GM19099 (cell line): ENCODE measurements around the gene EFCAB12.

Experiments
- POLR2A ChIP-seq: IDR thresholded peaks from 3 replicates; pipeline ENCODE4 v1.6.1; 2011; ENCODE audit warnings: low read depth; ENCODE audit not compliant: insufficient read length; ENCODE audit errors: extremely low read depth

Gene EFCAB12

DNA sequence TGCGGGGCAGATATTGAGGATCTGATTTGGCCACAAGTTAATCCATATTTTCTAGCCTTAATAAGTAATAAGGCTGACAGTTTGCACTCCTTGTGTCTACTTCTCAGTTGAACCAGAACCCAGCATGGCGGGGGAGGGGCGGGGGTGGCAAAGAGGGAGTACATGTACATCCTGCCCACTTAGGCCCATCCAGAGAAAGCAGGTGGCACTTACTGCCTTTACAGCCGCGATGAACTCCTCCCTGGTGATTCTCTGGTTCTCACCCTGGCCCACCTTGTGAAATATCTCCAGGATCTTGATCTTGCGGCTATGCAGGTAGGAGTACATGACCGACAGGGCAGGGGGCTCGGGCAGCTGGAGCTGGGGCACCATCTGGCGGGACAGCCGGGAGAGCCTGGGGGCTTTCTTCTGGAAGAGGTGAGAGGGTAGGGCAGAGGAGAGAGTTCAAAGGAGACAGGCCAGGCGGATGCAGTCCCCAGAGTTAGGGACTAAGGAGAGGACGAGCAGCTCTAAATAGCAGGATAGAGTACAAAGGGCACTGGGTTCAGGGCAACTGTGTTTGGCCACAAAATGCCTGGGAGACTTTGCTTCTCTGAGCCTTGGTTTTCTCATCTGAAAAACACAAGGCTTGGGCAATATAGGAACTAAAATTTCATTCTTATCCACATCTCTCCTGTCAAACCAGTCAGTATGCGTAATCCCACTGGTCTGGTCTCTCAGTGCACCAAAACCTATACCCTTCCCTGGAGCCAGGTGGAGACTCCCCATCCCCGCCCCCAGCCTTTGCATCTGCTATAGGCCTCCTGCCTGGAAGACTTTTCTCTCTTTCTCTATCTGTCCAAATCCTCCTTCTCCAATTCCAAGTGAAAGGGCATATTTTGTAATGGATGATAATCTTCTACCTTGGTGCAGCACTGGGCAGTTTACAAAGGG is 10.1 kb downstream of the EFCAB12 start:
- no peak for TF ChIP-seq POLR2A

DNA sequence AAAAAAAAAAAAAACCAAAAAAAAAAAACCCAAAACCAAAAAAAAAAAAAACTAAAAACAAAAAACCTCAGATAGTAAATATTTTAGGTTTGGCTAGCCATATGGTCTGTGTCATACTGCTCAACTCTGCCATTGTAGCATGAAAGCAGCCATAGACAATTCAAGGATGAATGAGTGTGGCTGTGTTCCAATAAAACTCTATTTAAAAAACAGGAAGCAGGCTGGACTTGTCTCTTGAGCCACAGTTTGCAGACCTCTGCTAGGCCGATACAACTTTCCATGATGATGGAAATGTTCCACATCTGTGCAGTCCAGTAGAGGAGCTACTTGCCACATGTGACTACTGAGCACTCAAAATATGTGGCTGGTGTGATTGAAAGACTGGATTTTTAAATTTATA is 11.1 kb downstream of the EFCAB12 start:
- TF ChIP-seq POLR2A, result no peak

DNA sequence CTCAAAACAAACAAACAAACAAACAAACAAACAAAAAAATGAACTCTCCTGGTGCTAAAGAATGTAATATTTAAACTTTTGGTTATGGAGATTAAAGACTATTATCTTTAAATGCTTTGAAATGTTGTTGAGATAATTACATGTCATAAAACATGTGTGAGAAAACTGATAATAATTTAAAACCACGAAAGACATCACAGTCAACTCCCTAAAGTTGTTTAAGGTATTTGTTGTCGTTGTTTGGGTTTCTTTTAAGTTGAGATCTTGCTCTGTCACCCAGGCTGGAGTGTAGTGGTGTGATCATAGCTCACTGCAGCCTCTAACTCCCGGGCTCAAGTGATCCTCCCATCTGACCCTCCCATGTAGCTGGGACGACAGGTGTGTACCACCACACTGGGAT is 12.0 kb downstream of the EFCAB12 start:
- TF ChIP-seq POLR2A, result no peak

DNA sequence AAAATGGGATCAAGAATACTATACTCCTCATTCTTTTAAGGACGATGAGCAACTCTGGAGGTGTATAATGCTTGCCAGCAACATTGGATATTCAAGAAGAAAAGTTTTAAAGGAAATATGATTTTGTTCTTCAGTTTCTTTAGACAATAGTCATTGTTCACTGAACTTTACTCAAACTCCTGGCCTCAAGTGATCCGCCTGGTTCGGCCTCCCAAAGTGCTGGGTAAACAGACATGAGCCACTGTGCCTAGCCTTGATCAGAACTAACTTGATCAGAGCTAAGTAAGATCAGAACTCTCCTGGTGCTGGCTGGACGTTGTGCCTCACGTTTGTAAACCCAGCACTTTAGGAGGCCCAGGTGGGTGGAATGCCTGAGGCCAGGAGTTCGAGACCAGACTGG is 12.6 kb downstream of the EFCAB12 start:
- TF ChIP-seq POLR2A, result no peak

DNA sequence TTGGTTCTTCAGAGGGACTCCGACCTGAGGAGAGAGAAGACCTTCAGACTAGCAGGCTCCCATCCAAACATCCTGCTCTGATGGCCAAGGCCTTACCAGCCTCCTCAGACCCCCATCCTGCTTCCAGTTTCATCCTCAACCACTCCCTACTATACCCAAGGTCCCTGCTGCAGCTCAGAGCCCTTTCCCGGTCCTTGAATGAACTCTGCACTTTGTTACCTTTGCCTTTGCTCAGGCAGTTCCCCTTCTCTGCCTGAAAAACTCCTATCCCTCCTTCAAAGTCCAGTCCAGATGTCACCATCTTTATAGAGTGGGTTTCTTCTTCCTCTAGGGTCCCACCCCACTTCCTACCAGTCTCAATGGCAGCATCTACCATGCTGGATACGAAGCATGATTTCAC is 13.1 kb downstream of the EFCAB12 start:
- no peak for TF ChIP-seq POLR2A

DNA sequence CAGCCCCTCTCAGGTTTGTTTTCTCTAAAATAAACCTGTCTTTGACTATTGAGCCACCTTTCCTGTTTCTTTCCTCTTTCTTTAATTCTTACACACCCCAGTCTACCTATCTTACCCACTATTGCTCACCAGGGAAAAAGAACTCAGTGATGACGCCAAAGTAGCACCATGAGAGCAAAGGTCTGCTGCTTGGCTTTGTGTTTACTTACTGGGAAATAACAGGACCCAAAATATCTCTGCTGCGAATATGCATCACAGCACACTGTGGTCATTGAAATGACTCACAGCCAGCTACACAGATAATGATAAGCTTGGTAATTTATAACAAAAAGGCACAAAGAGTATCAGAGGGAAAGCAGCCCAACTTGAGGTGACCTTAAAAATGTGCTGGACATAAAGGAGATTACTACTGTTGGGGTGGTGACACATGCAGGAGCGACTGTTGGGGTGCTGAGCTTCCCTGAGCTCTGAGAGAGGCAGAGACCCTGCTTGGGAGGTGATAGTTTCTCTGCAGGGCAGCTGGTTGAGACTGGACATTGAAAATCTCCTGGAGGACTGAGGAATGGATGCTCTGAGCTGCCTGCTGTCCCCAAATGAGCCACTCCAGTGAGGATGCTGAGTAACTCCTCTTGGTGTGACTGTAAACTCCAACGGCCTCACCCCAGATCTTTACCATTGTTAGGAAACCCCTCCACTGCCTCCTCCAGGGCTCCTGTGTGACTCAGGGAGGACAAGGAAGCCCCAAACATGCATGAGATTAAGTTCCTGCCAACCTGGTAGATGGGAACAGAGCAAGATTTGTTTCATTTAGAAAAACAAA is 14.5 kb downstream of the EFCAB12 start:
- TF ChIP-seq POLR2A, result no peak

DNA sequence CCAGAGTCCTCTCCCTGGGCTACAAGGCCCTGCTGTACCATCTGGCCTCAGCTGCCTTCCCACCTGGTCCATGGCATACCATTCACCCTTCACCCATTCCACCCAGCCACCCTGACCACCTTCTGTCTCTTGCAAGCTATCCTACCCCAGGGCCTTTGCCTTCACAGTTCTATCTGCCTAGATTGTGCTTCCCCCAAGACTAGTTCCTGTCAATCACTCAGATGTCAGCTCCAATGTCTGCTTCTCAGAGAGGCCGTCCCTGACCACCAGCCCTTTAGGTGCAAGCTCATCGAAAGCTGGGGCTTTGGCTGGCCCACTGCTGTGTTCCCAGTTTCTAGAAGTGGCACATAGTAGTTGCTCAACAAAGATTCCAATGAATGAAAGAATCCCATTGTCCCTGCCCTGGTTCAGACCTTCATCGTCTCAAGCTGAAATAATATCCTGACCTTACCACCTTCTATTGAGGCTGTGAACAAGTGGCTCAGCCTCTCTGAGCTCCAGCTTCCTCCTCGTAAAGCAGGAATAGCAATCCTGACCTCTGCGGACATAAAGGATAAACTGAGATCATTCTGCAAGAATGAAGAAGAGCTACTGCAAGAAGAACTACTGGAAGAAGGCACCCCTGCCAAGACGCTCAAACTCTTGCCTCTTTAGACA is 15.8 kb downstream of the EFCAB12 start:
- TF ChIP-seq POLR2A, result no peak

DNA sequence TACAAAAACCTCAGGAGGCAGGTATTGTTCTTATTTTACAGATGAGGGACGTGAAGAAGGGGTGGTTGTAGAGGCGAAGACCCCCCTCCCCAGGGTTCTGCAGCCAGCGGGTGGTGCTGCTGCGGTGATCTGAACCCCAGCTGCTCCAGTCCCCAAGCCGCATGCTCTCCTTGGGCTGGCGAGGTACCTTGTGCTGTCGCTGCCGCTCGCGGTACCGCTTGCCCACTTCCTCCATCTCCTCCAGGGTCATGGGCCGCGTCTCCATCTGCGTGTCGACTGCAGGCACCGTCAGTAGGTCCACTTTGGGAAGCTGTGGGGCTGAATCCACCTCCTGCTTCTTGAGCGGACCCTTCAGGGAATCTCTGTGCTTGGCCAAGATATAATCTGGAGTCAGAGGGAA is 17.5 kb downstream of the EFCAB12 start:
- no peak for TF ChIP-seq POLR2A

DNA sequence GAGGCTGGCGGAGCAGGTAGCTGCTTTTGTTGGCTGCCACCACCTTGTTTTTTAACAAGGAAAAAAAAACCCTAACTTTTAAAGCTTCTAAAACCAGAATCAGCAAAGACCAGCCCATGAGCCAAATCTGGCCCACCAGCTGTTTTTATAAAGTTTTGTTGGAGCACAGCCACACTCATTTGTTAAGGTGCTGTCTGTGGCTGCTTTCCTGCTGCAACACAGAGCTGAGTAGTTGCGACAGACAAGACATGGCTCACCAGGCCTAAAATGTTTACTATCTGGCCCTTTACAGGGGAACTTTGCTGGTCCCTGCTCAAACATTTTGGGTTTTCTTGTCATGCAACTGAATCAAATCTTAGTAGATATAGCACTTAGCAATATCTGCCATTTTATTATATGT is 18.9 kb downstream of the EFCAB12 start:
- TF ChIP-seq POLR2A, result no peak

DNA sequence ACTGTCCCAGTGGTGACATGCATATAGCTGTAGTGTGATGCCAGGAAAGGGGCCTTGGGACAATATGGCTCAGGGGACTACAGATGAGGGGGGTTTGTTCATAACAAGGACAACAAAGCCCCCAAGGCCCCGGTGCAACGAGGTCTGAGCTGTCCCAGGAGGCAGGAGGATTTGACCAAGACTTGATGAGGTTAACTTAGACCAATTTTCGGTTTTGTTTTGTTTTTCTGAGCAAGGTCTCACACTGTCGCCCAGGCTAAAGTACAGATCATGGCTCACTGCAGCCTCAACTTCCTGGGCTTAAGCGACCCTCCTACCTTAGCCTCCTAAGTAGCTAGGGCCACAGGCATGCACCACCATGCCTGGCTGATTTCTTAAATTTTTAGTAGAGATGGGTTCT is 23.8 kb downstream of the EFCAB12 start:
- TF ChIP-seq POLR2A, result no peak

DNA sequence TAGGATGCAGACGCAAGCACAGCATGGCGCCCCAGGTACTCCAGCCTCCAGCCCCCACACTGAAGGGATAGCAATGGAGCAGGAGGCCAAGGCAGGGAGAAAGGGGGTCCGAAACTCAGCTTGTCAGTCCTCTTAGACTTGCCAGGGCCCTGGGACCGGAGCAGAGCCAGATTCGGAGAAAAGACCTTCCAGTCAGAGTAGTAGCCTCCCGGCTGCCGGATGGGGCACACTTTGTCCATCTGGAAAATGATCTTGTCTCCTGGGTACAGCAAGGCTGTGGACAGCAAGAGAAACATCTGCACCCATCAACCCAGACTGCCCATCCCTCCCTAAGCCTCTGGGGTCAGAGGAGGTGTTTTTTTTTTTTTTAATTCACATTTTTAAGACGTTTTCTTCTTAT is 24.3 kb downstream of the EFCAB12 start:
- no peak for TF ChIP-seq POLR2A

DNA sequence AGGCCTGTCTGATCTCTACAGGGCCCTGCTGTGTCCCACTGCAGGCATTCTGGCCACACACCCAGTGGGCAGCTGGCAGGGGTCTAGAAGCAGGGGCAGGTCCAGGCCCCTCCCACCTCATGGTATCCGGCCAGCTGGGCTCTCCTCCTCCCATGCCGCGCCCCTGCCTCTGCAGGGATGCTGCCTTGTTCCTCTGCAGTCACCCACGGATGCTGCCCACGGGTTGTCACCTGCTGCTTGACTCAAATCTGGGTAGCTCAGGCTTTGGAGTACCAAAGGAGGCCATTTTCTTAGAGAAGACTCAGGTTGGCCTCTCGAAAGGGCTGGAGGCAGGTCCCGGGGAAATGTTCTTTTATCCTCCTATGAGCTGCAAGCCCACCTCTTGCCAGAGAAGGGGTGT is 25.0 kb downstream of the EFCAB12 start:
- TF ChIP-seq POLR2A, result no peak

DNA sequence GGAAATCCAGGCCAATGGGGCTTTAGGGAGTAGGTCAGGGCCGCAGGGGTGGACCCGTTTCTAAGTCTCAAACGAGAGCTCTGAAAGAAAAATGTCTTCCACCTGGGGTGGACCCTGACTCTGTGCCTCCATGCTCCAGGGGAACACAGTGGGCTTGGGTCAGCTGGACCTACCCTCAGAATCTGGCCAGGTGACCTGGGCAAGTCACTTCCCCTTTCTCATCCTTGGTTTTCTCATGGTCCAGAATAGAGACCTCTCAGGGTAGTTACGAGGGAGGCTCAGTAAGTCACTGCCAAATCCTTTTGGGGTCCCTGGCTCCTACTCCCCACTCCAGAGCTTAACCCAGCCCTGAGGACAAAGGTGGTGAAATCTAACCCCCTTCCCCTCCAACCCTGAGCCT is 25.8 kb downstream of the EFCAB12 start:
- TF ChIP-seq POLR2A, result no peak

DNA sequence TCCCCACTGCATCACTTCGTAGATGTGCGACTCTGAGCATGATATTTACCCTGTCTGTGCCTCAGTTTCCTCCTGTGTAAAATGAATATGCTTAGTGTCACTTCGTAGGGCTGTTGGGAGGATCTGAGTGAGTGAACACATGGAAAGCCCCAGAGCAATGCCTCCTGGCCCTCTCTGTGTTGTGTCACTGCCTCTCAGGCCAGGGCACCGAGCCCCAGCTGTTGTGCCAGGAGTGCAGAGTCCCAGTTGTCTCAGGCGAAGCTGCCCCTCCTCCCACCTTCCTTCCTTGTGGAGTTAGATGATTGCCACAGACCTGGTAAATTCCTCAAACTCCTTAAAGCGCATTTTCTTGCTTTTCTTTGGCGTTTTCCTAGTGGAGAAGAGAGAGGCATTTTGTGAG is 26.2 kb downstream of the EFCAB12 start:
- TF ChIP-seq POLR2A, result no peak

DNA sequence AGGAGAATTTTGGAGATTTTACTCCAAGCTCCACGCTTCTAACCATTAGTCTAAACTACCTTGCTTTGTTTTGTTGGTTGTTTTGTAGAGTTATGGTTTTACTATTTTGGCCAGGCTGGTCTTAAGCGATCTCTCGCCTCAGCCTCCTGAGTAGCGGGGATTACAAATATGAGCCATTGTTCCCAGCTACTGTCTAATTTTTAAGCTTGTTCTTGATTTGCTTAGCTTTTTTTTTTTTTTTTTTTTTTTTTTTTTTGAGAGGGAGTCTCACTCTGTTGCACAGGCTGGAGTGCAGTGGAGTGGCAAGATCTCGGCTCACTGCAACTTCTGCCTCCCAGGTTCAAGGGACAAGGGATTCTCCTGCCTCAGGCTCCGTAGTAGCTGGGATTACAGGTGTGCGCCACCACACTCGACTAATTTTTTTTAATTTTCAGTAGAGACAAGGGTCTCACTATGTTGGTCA is 28.5 kb downstream of the EFCAB12 start:
- peak; percentile 45 for TF ChIP-seq POLR2A

DNA sequence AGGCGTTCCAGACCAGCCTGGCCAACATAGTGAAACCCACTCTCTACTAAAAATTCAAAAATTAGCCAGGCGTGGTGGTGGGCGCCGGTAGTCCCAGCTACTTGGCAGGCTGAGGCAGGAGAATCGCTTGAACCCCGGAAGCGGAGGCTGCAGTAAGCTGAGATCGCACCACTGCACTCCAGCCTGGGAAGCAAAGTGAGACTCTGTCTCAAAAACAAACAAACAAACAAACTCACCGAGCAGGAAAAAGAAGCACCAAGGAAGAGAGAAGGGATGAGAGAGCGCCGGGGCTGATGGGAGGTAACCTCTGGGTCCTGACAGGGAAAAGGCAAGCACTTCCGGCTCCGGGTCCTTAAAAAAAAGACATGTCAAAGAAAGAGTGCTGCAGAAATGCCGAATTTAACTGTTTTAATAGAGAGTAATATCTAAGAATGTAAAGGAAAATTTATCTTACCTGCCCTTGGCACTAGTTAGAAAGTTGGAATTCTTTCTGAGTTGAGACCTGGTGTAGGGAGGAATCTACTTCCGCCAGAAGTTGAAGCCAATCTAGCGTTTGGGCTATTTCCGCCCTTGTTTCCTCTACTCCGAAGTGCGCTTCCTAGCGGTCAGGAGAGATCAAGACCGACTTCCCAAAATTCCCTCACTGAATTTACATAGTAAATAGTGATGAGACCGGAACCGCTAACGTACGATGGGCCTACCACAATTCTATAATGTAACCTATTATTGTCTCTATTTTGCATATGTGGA is 29.1 kb downstream of the EFCAB12 start:
- TF ChIP-seq POLR2A, result no peak

DNA sequence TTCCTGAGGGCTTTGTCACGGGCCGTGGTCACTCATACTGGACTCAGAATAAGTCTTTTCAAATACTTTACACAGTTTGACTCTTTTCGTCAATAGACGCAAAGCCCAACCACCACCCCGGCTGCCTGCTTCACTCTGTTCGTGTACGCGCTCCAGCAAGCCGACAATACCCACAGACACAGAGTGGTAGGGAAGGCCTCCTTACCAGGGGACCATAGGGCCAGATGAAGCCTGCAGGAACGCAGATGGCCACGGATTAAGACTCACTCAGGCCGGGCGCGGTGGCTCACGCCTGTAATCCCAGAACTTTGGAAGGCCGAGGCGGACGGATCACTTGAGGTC is 29.7 kb downstream of the EFCAB12 start:
- no peak for TF ChIP-seq POLR2A
